PC-3 (cell line): ENCODE results near the gene TFB1M.

ENCODE experiments used
- EZH2 ChIP-seq: fragments of 300-600 bp; sonication (generic); IDR thresholded peaks from one replicate; pipeline ENCODE4 v1.6.1; 2017; ENCODE audit warnings: antibody characterized with exemption, mild to moderate bottlenecking, low read length; ENCODE audit not compliant: unreplicated experiment
- EZH2phosphoT487 ChIP-seq: fragments of 300-600 bp; sonication (generic); IDR thresholded peaks from 2 replicates; pipeline ENCODE4 v1.6.1; 2018; ENCODE audit warnings: mild to moderate bottlenecking, antibody characterized with exemption, low read length, borderline replicate concordance
- TF ChIP-seq, protein P1 (sequence below): fragments of 300-600 bp; sonication (generic); conservative IDR thresholded peaks from 2 replicates; pipeline ENCODE4 v1.5.1; 2017; ENCODE audit warnings: antibody characterized with exemption, low read depth, mild to moderate bottlenecking, low read length

GRCh38 chr6:155325700-155326516 is 11.6 kb upstream of the TFB1M start:
- TF ChIP-seq EZH2 (no peak), EZH2phosphoT487 (no peak)
- TF ChIP-seq, protein P1, sequence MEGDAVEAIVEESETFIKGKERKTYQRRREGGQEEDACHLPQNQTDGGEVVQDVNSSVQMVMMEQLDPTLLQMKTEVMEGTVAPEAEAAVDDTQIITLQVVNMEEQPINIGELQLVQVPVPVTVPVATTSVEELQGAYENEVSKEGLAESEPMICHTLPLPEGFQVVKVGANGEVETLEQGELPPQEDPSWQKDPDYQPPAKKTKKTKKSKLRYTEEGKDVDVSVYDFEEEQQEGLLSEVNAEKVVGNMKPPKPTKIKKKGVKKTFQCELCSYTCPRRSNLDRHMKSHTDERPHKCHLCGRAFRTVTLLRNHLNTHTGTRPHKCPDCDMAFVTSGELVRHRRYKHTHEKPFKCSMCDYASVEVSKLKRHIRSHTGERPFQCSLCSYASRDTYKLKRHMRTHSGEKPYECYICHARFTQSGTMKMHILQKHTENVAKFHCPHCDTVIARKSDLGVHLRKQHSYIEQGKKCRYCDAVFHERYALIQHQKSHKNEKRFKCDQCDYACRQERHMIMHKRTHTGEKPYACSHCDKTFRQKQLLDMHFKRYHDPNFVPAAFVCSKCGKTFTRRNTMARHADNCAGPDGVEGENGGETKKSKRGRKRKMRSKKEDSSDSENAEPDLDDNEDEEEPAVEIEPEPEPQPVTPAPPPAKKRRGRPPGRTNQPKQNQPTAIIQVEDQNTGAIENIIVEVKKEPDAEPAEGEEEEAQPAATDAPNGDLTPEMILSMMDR: no peak
